ENCODE results near the gene MED13. TPM values are rescaled to one million over a fixed set of nuclear protein-coding genes. Genes with fewer than 3 reads are reported as not detected.
"Not testable (repeated sequence)": the region's sequence is repeated elsewhere in the genome, so short reads cannot be mapped to it uniquely, and the experiment has no call there.

The MED13 gene
- total and polyA plus RNA-seq, 4 donors = 4.8 to 80.4 (median 47.5) TPM

DNA sequence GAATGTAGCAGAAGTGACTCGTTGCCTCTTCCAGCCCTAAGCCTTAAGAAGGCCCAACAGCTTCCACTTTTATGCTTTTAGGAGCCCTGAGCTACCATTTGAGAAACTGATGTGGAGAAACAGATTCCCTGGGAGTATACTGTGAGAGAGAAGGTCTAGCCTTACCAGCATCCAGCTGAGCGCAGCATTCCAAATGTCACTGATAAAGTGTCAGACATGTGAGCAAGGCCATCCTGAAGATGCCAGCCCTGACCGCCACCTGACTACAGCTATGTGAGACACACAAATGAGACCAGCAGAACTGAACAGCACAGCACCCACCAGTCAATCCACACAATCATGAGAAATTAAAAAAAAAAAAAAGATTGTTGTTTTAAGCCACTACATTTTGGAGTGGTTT lies 18.6 kb upstream of the MED13 start:
- DNase-seq (no peak), ATAC-seq (ENCODE audit: low FRiP score) (no peak)
- Histone ChIP-seq H3K27me3 (ENCODE audit: control insufficient read depth in 1 of 2, insufficient read depth in 2 of 2, low read length in 1 of 2) (no peaks in the 10 kb centered on the region), H3K36me3 (ENCODE audit: control insufficient read depth in 1 of 2, insufficient read depth in 2 of 2, low read length in 1 of 2) (no peaks in the 10 kb centered on the region), H3K4me3 (ENCODE audit: low read length in 2 of 2) (no peak overlapping the region), H3K9me3 (ENCODE audit: control insufficient read depth, low read length) (no peaks in the 10 kb centered on the region), H3K27ac (ENCODE audit: low read depth in 1 of 2, low read length in 2 of 2) (no peak overlapping the region), H3K4me1 (ENCODE audit: control insufficient read depth in 1 of 2, insufficient read depth in 2 of 2, low read length in 2 of 2) (no peaks in the 10 kb centered on the region)
- WGBS, 2 donors = 93 to 96% methylated on average over 3 of the region's 3 CpGs
- intact Hi-C loops (cut with DNase I) = no loop called here

DNA sequence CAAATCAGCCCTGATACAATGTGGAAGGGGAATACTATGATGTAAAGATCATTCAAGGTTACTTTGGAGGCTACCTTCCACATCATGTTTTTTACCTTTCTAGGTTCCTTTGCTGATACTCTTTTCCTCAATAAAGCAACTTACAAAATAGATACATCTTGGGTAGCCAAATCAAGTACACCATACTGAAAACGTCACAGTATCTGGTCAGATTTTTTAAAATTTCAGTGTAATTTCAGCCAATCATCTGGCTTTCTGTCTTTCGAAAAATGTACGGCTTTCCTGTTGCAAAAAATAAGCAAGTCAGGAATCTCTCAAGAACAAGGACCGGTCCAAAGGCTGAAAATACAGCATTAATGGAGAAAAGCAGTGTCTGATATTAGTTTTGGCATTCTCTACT lies 15.6 kb upstream of the MED13 start:
- H3K4me3 ChIP-seq (ENCODE audit: low read length in 2 of 2) = no peak overlapping the region
- intact Hi-C loops (cut with DNase I) = no loop called here
- H3K27me3 ChIP-seq (ENCODE audit: control insufficient read depth in 1 of 2, insufficient read depth in 2 of 2, low read length in 1 of 2) = no peaks in the 10 kb centered on the region
- WGBS, 2 donors = 68 to 69% methylated on average over 4 of the region's 4 CpGs
- no peaks in the 10 kb centered on the region for H3K4me1 ChIP-seq (ENCODE audit: control insufficient read depth in 1 of 2, insufficient read depth in 2 of 2, low read length in 2 of 2)
- ATAC-seq (ENCODE audit: low FRiP score) = no peak
- H3K27ac ChIP-seq (ENCODE audit: low read depth in 1 of 2, low read length in 2 of 2) = no peak overlapping the region
- no peaks in the 10 kb centered on the region for H3K9me3 ChIP-seq (ENCODE audit: control insufficient read depth, low read length)
- DNase-seq = no peak
- H3K36me3 ChIP-seq (ENCODE audit: control insufficient read depth in 1 of 2, insufficient read depth in 2 of 2, low read length in 1 of 2) = no peaks in the 10 kb centered on the region

DNA sequence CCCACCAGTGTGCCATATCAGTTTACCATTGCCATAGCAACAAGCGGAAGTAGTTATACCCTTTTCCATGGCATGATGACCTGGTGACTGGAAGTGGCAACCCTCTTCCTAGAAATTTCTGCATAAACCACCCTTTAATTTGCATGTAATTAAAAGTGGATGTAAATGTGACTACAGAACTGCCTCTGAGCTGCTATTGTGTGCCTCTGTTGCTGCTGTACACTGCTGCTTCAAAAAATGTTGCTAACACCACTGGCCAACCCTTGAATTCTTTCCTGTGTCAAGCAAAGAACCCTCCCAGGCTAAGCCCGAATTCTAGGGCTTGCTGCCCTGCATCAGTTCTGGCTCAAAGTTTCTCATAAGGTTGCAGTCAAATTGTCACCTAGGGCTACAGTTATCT lies 12.9 kb upstream of the MED13 start:
- H3K27ac ChIP-seq (ENCODE audit: low read depth in 1 of 2, low read length in 2 of 2) = no peak overlapping the region
- intact Hi-C loops (cut with DNase I) = no loop called here
- H3K9me3 ChIP-seq (ENCODE audit: control insufficient read depth, low read length) = no peaks in the 10 kb centered on the region
- no peak for DNase-seq
- H3K36me3 ChIP-seq (ENCODE audit: control insufficient read depth in 1 of 2, insufficient read depth in 2 of 2, low read length in 1 of 2) = no peaks in the 10 kb centered on the region
- H3K27me3 ChIP-seq (ENCODE audit: control insufficient read depth in 1 of 2, insufficient read depth in 2 of 2, low read length in 1 of 2) = no peaks in the 10 kb centered on the region
- no peak overlapping the region for H3K4me3 ChIP-seq (ENCODE audit: low read length in 2 of 2)
- H3K4me1 ChIP-seq (ENCODE audit: control insufficient read depth in 1 of 2, insufficient read depth in 2 of 2, low read length in 2 of 2) = no peaks in the 10 kb centered on the region
- WGBS, 2 donors = 78 to 83% methylated on average over 2 of the region's 2 CpGs
- ATAC-seq (ENCODE audit: low FRiP score) = no peak

DNA sequence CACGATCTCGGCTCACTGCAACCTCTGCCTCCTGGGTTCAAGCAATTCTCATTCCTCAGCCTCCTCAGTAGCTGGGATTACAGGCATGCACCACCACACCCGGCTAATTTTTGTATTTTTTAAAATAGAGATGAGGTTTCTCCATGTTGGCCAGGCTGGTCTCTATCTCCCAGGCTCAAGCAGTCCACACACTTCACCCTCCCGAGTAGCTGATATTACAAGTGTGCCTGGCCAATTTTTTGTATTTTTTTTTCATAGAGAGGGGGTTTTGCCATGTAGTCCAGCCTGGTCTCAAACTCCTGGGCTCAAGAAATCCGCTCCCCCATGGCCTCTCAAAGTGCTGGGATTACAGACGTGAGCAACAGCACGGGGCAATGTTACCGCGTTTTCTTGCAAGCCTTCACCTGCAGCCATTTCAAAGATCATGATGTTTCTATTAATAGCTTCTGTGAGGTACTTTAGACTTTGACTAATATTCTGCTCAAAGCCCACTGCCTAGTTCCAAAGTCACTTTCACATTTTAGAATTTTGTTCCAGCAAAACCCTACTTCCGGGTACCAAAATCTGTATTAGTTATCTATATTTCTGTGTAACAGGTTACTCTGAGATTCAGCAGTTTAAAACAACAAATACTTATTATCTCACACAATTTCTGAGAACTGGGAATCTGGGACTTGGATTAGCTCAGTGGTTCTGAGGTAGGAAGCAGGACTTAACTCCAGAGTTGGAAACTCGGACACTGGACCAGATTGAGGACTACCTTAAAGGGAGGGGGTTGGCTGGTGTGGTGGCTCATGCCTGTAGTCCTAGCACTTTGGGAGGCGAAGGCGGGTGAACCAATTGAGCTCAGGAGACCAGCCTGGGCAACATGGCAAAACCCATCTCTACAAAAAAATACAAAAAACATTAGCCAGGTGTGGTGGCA lies 12.0 kb upstream of the MED13 start:
- intact Hi-C loops (cut with DNase I) = no loop called here

DNA sequence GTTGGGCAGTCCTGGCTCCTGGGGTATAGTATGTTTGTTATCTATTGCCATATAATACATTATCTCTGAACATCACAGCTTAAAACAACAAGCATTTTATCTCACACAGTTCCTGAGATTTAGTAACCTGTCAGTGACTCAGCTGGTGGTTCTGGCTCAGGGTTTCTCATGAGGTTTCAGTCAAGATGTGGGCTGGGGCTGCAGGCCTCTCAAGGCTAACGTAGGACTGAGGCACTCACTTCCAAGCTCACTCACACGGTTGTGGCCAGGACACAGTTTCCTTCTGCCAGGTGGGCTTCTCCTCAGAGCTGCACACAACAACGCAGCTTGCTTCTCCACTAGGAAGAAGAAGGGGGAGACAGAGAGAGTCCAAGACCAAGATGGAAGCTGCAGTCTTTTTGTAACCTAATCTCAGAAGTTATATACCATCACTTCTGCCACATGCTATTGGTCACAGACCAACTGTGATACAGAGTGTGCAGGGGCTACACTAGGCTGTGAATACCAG lies 10.3 kb upstream of the MED13 start:
- Histone ChIP-seq H3K4me1 (ENCODE audit: control insufficient read depth in 1 of 2, insufficient read depth in 2 of 2, low read length in 2 of 2) (no peaks in the 10 kb centered on the region), H3K36me3 (ENCODE audit: control insufficient read depth in 1 of 2, insufficient read depth in 2 of 2, low read length in 1 of 2) (no peaks in the 10 kb centered on the region), H3K27ac (ENCODE audit: low read depth in 1 of 2, low read length in 2 of 2) (no peak overlapping the region), H3K27me3 (ENCODE audit: control insufficient read depth in 1 of 2, insufficient read depth in 2 of 2, low read length in 1 of 2) (no peaks in the 10 kb centered on the region), H3K9me3 (ENCODE audit: control insufficient read depth, low read length) (no peaks in the 10 kb centered on the region), H3K4me3 (ENCODE audit: low read length in 2 of 2) (no peak overlapping the region)
- no peak for ATAC-seq (ENCODE audit: low FRiP score)
- intact Hi-C loops (cut with DNase I) = no loop called here
- no peak for DNase-seq
- WGBS, 2 donors = 81 to 84% methylated on average over 3 of the region's 3 CpGs

More for the DNA sequence above, 12.0 kb upstream of the MED13 start:
- 84 to 86% methylated on average over 13 of the region's 13 CpGs for WGBS, 2 donors
- DNase-seq (no peak), ATAC-seq (ENCODE audit: low FRiP score) (no peak)
- Histone ChIP-seq H3K4me1 (ENCODE audit: control insufficient read depth in 1 of 2, insufficient read depth in 2 of 2, low read length in 2 of 2) (no peaks in the 10 kb centered on the region), H3K27ac (ENCODE audit: low read depth in 1 of 2, low read length in 2 of 2) (no peak overlapping the region), H3K36me3 (ENCODE audit: control insufficient read depth in 1 of 2, insufficient read depth in 2 of 2, low read length in 1 of 2) (no peaks in the 10 kb centered on the region), H3K27me3 (ENCODE audit: control insufficient read depth in 1 of 2, insufficient read depth in 2 of 2, low read length in 1 of 2) (no peaks in the 10 kb centered on the region), H3K4me3 (ENCODE audit: low read length in 2 of 2) (no peak overlapping the region), H3K9me3 (ENCODE audit: control insufficient read depth, low read length) (no peaks in the 10 kb centered on the region)

DNA sequence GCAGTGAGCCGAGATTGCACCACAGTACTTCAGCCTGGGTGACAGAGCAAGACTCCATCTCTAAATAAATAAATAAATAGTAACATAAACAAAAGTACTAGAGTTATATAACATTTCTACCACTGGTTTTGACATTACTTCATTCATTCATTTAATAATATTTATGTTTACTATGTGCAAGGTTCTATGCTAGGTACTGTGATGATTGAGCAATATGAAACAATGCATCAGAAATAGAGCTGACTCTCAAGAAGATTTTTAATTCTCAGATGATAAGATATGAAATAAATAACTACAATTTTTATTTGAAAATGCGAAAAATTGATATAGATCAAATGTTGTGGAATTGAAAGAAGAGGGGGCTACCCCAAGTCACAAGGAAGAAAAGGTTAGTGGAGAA lies 8.9 kb upstream of the MED13 start:
- DNase-seq (no peak), ATAC-seq (ENCODE audit: low FRiP score) (no peak)
- H3K27me3 ChIP-seq (ENCODE audit: control insufficient read depth in 1 of 2, insufficient read depth in 2 of 2, low read length in 1 of 2) = no peaks in the 10 kb centered on the region
- intact Hi-C loops (cut with DNase I) = no loop called here
- H3K27ac ChIP-seq (ENCODE audit: low read depth in 1 of 2, low read length in 2 of 2) = no peak overlapping the region
- H3K36me3 ChIP-seq (ENCODE audit: control insufficient read depth in 1 of 2, insufficient read depth in 2 of 2, low read length in 1 of 2) = no peaks in the 10 kb centered on the region
- no peaks in the 10 kb centered on the region for H3K9me3 ChIP-seq (ENCODE audit: control insufficient read depth, low read length)
- H3K4me3 ChIP-seq (ENCODE audit: low read length in 2 of 2) = no peak overlapping the region
- 94 to 95% methylated on average over 2 of the region's 2 CpGs for WGBS, 2 donors
- H3K4me1 ChIP-seq (ENCODE audit: control insufficient read depth in 1 of 2, insufficient read depth in 2 of 2, low read length in 2 of 2) = no peaks in the 10 kb centered on the region

DNA sequence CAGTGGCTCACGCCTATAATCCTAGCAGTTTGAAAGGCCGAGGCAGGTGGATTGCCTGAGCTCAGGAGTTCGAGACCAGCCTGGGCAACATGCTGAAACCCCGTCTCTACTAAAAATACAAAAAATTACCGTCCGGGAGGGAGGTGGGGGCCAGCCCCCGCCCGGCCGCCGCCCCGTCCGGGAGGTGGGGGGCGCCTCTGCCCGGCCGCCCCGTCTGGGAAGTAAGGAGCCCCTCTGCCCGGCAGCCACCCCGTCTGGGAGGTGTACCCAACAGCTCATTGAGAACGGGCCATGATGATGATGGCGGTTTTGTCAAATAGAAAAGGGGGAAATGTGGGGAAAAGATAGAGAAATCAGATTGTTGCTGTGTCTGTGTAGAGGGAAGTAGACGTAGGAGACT lies 7.8 kb upstream of the MED13 start:
- WGBS, 2 donors = 95 to 96% methylated on average over 21 of the region's 21 CpGs
- intact Hi-C loops (cut with DNase I); ATAC-seq (ENCODE audit: low FRiP score); H3K36me3 ChIP-seq (ENCODE audit: control insufficient read depth in 1 of 2, insufficient read depth in 2 of 2, low read length in 1 of 2); H3K4me3 ChIP-seq (ENCODE audit: low read length in 2 of 2); H3K27me3 ChIP-seq (ENCODE audit: control insufficient read depth in 1 of 2, insufficient read depth in 2 of 2, low read length in 1 of 2); H3K4me1 ChIP-seq (ENCODE audit: control insufficient read depth in 1 of 2, insufficient read depth in 2 of 2, low read length in 2 of 2); H3K27ac ChIP-seq (ENCODE audit: low read depth in 1 of 2, low read length in 2 of 2); DNase-seq; H3K9me3 ChIP-seq (ENCODE audit: control insufficient read depth, low read length): not testable (repeated sequence)

DNA sequence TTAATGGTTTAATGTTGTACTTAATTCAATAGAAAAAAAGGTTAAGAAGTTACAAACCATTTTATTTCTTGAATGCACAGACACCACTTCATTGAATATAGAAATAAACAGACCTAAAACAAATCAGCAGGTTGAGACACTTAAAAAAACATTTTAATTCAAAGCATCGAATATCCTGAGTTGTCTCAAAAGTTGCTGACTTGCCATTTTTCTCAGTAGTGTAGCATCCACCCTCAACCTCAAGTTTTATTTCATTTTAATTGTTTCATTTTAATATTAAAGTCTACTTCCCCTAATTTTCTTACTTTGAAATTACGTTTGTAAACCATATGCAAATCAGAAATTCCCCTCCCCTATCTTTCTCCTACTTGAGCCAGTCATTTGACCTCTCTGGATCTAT lies 5.8 kb upstream of the MED13 start:
- Histone ChIP-seq H3K9me3 (ENCODE audit: control insufficient read depth, low read length) (no peaks in the 10 kb centered on the region), H3K27me3 (ENCODE audit: control insufficient read depth in 1 of 2, insufficient read depth in 2 of 2, low read length in 1 of 2) (no peaks in the 10 kb centered on the region), H3K27ac (ENCODE audit: low read depth in 1 of 2, low read length in 2 of 2) (no peak overlapping the region), H3K4me3 (ENCODE audit: low read length in 2 of 2) (no peak overlapping the region), H3K36me3 (ENCODE audit: control insufficient read depth in 1 of 2, insufficient read depth in 2 of 2, low read length in 1 of 2) (no peaks in the 10 kb centered on the region), H3K4me1 (ENCODE audit: control insufficient read depth in 1 of 2, insufficient read depth in 2 of 2, low read length in 2 of 2) (no peaks in the 10 kb centered on the region)
- no peak for DNase-seq
- 81 to 83% methylated on average over 2 of the region's 2 CpGs for WGBS, 2 donors
- no peak for ATAC-seq (ENCODE audit: low FRiP score)
- intact Hi-C loops (cut with DNase I) = no loop called here
